GM19328 (cell line): Measurements from ENCODE around the gene FRMPD4.

ENCODE experiments used
- ATAC-seq: cut with Tn5 transposase; IDR thresholded peaks from one replicate; pipeline ENCODE4 v1.9.1; 2021; ENCODE audit warnings: mild to moderate bottlenecking, moderate library complexity; ENCODE audit not compliant: unreplicated experiment

FRMPD4 gene

DNA sequence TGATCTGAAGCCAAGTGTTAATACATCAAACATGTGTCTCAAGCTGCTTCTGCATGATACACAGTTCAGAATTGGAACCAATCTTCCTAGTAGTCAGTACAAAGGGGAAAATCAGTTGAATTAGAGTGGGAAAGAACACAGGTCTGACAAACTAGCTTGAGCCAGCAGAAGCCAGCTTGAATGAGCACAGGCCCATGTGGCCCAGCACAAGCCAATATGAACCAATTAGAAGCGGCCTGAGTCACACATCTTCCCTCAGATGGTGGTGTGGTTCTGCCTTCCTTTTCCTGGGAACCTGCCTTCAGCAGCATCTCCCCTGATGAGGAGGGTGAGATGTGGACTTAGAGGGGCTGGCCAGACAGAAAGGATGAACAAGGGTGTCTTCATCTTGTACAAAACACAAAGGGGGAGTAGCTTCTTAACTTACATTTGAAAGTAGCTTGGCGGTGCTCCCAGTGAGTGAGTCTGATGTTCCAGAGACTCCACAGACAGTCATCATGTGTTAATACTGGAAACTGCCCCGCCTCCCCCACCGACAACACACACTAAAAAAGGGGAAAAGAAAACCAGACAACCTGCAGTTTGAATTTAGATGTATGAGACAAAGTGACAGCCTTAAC is 72.0 kb downstream of the FRMPD4 start:
- no peak for ATAC-seq

- no peak for ATAC-seq
These were observed 72.7 kb downstream of the FRMPD4 start for GRCh38 chrX:12210971-12211370.

- ATAC-seq: no peak
These were observed 85.4 kb downstream of the FRMPD4 start for GRCh38 chrX:12223650-12224049.

- ATAC-seq: no peak
These were observed 86.8 kb downstream of the FRMPD4 start for GRCh38 chrX:12225107-12225506.

GRCh38 chrX:12227412-12228041 is 89.3 kb downstream of the FRMPD4 start:
- ATAC-seq: no peak

DNA sequence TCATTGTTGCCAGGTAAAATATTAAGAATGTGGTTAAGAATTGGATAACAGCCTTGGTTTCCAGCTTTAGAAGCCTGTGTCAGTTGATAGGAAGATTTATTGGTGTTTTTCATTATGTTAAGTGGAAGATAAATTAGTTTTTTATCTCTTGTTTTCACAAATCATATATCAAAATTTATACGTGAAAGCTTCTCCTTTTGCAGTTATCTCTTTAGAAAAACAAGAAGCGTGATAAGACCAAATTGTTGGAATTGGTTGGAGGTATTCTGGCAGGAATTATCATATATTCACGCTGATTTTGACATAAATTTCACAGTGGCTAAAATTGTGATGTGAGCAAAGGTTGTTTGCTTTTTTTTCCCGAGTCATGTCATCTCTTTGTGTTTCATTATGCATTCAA is 90.6 kb downstream of the FRMPD4 start:
- ATAC-seq: no peak

DNA sequence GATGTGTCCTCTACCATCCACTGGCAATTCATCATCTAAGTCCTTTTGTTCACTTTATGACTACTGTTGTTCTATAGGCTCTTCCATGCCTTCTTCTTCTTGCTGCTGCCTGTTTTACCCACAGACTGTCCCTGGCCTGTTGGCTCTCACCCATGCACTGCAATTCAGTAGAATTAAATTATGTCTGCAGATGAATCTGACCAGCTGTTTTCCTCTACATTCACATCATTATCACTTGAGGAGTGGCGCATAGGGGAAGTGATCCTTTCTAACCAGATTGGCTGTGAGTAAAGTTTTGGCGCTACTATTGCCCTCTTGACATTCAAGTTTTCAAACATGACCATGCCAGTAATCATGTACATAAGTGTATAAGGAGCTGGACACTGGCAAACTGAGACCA is 91.7 kb downstream of the FRMPD4 start:
- no peak for ATAC-seq

DNA sequence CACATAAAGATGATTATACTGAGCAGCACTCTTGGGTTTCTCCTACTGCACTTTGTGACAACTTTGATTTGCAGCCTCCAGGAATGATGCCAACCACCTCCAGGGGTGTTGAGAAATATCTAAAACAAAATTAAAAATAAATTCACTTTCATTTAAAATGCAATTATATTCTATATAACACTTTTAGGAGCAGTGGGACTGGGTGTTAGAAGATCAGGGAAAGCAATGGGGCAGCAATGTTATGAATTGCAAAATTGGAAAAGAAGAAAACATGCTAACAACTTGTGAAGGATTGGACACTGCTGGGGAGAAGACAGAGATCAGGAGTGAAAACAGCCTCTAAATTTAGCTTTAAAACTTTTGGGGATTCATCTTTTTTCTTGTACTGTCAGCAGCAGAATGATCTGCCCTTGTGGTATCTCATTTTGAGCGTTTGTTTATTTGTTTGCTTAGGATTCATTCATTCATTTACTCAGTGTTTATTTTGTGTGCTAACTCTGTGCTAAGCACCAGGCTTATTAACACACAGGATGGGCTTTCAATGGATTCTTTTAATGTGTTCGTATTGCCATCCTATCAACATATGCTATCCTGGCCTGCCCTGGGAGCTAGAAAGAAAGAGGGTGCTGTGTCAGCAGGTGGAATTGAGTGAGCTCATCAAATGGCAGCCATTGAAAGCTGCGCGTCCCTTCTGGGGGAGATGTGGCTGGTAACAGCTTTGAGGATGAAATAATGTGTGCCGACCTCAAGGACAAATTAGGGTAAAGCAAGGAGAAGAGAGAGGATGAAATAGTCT is 96.5 kb downstream of the FRMPD4 start:
- ATAC-seq: no peak

DNA sequence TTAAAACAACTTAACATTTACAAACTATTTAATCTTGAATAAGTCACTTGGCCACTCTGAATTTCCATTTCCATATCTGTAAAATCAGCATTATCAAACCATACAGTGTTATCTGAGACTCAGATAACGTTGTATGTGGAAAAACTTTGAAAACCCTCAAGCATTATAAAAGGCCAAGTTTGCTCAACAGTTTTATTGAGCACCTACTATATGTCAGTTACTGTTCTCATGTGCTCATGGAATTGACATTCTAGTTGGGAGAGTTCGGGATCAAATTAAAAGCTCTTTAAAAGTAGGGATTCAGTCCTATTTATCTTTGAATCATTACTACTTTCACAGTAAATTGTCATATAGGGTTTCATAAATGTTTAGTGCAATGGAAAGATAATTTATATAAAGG is 97.9 kb downstream of the FRMPD4 start:
- ATAC-seq: no peak

DNA sequence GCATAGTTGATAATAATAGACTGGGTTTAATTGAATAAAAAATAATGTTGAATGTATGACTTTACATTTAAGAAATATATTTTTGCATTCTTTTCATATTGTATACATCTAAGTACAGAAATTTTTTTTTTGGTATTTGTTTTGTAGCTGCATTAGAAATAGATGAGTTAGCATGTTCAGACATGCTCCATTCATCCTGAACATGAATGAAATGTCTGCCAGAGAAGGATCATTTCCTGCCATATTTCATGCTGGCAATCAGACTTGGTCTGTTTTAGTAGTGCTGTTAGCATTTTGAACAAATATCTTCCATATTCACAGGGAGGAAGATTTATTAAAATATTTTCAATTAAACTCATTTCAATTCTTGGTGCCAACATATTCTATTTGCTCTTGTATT is 98.9 kb downstream of the FRMPD4 start:
- ATAC-seq: no peak

DNA sequence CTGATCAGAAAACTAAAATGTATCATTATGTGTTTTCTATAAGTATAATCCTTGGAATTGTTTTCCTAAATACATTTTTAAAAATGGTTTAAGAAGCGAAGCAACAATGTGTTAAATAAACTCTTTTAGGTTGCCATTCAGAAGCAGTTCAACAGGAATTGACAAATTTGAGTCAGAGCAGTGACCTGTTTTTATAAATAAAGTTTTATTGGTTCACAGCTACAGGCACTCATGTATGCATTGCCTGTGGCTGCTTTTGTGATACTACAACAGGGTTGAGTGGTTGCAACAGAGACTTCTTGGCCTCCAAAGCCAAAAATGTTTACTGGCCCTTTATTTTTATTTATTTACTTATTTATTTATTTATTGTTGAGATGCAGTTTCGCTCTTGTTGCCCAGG is 99.5 kb downstream of the FRMPD4 start:
- ATAC-seq: no peak

GRCh38 chrX:12239356-12240082 is 101.2 kb downstream of the FRMPD4 start:
- no peak for ATAC-seq

DNA sequence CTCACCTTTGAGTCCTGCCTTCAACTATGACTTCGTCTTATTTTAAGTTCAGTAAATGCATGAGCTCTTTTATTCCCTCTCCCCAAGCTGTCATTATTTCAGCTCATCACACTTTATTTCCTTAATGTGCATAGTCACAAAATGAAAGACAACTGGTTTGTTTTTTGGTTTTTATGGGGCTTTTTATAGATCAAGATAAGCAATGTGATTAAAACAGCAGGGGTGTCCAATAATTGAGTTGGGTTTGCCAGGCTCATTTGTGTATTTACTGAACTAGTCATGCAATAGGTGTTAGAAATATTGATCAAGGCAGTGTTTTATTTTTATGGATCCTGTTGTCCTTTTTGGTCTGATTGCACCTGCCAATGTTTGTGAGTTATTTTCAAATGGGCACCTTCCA is 102.2 kb downstream of the FRMPD4 start:
- no peak for ATAC-seq

GRCh38 chrX:12241026-12241425 is 102.8 kb downstream of the FRMPD4 start:
- ATAC-seq: no peak

- no peak for ATAC-seq
These were observed 107.7 kb downstream of the FRMPD4 start for GRCh38 chrX:12245650-12246645.

GRCh38 chrX:12249997-12250396 is 111.7 kb downstream of the FRMPD4 start:
- no peak for ATAC-seq

DNA sequence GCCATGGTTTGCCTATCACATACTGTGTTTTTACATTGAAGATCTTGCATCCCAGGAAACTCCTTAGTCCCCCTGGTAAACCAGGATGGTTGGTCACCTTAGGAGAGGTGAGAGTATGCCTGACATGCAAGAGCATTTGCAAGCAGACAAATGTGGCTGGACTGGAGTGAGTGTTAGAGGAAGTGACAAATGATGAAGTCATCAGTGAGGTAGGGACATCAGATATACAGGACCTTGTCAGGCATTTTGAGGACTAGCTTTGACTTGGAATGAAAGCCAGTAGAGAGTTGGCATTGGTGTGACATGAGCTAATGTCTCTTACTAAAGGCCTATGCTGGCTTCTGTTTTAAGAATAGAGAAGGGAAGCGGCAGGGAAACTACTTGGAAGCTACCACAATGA is 124.9 kb downstream of the FRMPD4 start:
- no peak for ATAC-seq

DNA sequence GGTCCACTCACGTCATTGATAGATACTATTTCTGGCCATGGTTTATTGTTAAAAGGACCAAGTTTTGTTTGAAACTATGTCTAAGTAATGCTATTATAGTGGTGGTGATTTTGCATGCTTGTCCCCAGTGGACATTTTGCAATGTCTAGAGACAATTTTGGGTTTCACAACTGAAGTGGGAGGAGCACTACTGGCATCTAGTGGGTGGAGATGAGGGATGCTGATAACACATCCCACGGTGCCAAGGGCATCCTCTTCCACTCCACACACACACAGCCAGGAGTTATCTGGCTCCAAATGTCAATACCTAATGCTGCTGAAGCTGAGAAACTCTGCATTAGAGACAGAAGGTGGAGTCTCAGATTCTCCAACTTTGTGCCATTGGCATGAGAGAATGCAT is 131.2 kb downstream of the FRMPD4 start:
- ATAC-seq: no peak

- ATAC-seq: no peak
These were observed 139.9 kb downstream of the FRMPD4 start for GRCh38 chrX:12278151-12278550.

GRCh38 chrX:12282991-12283390 is 144.7 kb downstream of the FRMPD4 start:
- no peak for ATAC-seq
